22Rv1 (cell line): ENCODE data around the gene KRT17.

Source experiments
- H3K27ac ChIP-seq: fragments of 450-650 bp; 2 replicates; pipeline ENCODE4 v1.5.1; 2017
- ZFX ChIP-seq: fragments of 450-650 bp; IDR thresholded peaks from 2 replicates; pipeline ENCODE4 v1.6.1; 2017; ENCODE audit warnings: antibody characterized with exemption, borderline replicate concordance
- TF ChIP-seq, protein P1 (sequence below): fragments of 450-650 bp; IDR thresholded peaks from 2 replicates; pipeline ENCODE4 v1.5.1; 2017; ENCODE audit warnings: mild to moderate bottlenecking

KRT17 gene

DNA sequence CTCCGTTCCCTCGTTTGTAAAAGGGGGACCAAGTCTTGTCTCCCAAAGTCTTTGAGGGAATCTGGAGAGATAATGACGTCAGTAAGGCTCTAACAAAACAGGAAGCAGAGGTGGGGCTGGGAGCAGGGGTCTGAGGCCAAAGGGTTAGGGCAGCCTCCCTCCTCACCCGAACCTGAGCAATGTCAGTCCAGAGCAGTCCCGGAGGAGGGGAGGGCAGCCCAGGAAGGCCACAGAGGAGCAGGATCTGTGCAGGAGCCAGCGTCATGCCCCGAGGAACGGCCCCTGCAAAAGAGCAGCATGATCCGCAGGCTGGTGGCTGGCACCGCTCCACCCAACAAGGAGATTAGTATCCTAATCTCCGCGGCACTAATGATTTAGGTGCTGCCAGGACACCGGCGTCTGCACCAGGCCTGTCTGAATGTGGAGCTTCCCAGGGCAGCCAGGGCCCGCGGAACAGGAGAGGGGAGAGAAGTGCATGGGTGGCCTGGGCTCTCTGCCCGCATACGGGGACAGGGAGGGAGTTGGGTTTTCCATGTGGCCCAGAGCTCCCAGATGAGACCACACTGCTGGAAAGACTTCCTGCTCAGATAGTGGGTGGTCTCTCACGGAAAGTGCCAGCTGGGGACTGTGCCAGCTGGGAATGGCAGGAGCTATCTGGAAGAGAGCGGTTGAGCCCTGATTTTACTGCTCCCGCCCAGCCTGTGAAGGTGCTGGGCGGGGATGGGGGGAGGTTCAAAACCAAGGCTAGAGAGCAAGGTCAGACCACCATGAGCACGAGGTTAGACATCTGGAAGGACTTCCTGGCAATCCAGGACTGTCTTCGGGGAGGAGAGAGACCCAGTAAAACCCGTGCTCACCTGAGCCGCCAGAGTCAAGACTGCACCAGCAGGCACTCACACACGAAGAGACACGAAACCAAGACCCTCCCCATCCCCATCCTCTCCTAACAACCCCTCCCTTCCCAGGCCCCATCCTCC lies 11.0 kb upstream of the KRT17 start:
- H3K27ac ChIP-seq: no peak overlapping the region

DNA sequence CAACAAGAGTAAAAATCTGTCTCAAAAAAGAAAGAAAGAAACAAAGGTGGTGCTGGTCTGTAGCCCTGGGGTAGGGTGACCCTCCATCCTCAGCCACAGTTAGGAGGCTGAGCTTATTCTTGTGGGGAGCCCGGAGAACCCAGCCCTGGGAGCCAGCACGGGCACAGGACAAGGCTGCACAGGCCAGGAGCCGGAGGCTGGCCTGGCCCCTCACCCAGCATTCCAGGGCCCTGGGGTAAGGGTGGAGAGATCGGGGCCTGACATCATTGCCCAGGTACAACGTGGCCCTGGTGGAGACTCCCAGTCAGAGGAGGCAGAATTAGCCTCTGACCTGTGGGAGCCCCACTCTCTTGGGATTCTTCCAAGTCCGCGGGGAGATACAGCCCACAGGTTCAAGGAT lies 10.3 kb upstream of the KRT17 start:
- TF ChIP-seq ZFX: no peak
- TF ChIP-seq, protein P1, sequence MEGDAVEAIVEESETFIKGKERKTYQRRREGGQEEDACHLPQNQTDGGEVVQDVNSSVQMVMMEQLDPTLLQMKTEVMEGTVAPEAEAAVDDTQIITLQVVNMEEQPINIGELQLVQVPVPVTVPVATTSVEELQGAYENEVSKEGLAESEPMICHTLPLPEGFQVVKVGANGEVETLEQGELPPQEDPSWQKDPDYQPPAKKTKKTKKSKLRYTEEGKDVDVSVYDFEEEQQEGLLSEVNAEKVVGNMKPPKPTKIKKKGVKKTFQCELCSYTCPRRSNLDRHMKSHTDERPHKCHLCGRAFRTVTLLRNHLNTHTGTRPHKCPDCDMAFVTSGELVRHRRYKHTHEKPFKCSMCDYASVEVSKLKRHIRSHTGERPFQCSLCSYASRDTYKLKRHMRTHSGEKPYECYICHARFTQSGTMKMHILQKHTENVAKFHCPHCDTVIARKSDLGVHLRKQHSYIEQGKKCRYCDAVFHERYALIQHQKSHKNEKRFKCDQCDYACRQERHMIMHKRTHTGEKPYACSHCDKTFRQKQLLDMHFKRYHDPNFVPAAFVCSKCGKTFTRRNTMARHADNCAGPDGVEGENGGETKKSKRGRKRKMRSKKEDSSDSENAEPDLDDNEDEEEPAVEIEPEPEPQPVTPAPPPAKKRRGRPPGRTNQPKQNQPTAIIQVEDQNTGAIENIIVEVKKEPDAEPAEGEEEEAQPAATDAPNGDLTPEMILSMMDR: no peak
- H3K27ac ChIP-seq: no peak overlapping the region

More for the DNA sequence above, 11.0 kb upstream of the KRT17 start:
- TF ChIP-seq, protein P1: no peak
- no peak for TF ChIP-seq ZFX

DNA sequence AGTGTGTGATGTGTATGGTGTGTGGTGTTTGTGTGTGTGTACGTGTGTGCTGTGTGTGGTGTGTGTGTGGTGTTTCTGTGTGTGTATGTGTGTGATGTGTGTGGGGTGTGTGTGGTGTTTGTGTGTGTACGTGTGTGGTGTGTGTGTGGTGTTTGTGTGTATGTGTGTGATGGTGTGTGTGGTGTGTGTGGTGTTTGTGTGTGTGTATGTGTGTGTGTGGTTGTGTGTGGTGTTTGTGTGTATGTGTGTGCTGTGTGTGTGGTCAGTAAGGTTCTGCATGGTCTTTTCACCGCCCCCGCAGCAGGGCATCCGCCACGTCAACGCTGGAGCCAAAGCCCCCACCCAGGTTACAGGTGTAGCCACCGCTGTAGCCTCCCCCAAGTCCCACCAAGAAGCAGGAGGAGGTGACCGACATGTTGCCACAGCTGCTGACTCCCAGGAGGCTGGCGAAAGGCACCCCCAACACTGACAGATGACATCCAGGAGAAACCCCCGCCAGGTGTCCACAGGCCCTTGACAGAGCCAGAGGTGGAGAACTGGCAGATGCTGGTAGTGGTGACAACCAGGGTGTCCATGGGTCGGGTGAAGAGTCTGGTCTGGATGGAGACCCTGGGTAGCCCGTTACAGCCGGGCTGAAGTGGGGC lies 9.3 kb upstream of the KRT17 start:
- no peak for TF ChIP-seq ZFX
- TF ChIP-seq, protein P1: no peak
- H3K27ac ChIP-seq: no peak overlapping the region

DNA sequence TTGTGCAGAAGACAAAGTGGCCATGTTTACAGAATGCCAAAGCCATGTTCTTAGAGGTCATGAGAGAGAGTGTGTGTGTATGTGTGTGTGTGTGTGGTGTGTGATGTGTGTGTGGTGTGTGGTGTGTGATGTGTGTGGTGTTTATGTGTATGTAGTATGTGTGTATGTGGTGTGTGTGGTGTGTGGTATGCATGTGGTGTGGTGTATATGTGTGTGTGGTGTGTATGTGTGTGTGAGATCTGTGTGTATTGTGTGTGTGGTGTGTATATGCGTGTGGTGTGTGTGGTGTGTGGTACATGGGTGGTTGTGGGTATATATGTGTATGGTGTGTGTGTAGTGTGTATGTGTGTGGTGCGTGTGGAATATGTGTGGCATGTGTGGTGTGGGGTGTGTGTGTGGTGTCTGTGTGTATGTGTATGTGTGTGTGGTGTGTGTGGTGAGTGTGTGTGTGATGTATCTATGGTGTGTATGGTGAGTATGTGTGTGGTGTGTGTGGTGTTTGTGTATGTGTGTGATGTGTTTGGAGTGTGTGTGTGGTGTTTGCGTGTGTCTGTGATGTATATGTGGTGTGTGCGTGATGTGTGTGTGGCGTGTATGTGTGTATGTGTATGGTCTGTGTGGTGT lies 8.2 kb upstream of the KRT17 start:
- TF ChIP-seq ZFX: no peak
- TF ChIP-seq, protein P1: no peak
- H3K27ac ChIP-seq: no peak overlapping the region

DNA sequence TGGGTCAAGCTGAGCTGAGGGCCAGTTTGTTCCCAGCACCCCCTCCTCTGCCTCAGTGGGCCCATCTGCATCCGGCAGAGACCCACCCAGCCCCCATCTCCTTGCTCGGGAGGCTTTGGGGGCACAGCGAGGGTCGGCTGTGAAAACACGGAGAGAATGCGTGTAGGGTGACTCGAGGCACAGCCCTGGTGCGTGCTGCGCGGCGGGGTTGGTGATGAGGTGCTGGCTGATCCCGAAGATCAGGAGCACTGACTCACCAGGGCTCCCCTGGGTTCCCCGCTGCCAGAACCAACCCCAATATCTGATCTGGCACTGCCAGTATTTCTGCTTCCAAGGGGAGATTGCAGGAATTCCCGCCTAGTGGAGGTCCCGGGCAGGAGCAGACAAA lies 7.5 kb upstream of the KRT17 start:
- H3K27ac ChIP-seq: no peak overlapping the region
- no peak for TF ChIP-seq ZFX
- TF ChIP-seq, protein P1: no peak

DNA sequence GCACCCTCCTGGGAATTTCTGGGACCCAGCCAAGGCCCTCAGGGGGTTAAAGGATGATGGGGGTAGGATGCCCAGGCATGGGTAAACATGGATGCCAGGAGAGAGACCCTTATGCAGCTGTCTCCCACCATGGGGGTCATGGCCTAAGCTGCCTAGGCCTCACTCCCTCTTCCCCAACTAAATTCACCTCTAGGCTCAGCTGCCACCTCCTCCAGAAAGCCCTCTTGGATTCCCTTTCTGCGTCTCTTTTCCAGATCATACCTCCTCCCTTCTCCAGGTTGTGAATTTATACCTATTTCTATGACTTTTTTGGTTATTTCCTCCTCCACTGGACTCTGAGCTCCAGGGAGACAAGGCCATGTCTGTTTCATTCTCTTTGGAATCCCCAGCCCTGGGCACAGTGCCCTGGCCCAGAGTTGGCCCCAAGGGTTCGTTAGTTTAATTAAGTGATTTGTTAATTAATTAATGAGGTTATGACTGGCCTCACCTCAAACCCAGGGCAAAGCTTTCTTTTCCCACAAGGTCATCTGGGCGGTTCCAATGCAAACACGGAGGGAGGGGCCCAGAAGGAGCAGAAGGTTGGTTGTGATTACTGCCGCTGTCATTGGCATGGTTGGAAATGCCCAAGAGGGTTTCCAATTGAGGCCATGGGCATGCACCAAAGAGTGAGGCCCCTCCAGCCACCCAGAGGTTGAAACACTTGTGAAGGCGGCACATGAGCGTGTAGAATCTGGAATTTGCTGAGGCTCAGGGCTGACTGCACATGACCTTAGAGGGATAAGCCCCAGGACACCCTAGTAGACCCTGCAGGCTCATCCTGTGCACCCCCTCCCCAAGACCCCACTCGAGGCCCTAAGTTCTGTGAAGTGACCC lies 6.9 kb upstream of the KRT17 start:
- H3K27ac ChIP-seq: no peak overlapping the region
- TF ChIP-seq ZFX: no peak
- TF ChIP-seq, protein P1: no peak
